HG03575 (cell line): ENCODE data around the gene MINAR2.

ENCODE experiments used
- ATAC-seq: cut with Tn5 transposase; IDR thresholded peaks from one replicate; pipeline ENCODE4 v1.9.1; 2021; ENCODE audit not compliant: unreplicated experiment, insufficient number of reproducible peaks, low FRiP score; ENCODE audit errors: extremely low read depth

Gene MINAR2

DNA sequence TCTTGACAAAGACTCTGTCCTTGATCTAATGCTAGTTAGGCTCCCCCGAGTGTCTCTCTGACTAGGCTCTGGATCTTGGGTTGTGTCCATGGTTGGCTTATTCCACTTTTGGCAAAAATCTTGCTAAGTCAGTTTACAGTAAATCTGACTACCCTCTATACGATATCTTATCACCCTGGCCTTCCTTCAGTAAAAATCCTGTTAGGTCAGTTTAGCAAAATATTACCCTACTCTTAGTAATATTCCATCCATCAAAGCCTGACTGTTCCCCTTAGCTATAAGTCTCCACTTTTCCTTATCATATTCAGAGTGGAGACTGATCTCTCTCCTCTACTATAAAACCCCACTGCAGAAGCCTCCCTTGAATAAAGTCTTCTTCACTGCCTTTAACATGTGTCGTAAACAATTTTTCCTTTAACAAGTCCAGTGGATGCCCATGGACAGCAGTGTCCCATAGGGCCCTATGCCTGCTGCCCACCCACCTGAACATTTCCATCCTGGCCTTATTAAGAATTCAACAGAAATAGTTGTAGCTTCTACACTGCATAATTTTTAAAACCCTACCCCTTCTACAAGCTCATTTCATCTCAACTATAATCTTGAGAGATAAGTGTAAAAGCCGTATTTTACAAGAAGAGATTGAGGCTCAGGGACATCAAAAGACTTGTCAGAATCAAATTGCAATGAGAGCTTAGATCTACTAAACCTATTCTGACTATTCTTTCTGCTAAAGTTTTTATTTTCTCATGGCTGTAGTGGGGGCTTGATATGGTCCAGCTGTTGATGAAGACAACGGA is 22.3 kb downstream of the MINAR2 start:
- no peak for ATAC-seq

DNA sequence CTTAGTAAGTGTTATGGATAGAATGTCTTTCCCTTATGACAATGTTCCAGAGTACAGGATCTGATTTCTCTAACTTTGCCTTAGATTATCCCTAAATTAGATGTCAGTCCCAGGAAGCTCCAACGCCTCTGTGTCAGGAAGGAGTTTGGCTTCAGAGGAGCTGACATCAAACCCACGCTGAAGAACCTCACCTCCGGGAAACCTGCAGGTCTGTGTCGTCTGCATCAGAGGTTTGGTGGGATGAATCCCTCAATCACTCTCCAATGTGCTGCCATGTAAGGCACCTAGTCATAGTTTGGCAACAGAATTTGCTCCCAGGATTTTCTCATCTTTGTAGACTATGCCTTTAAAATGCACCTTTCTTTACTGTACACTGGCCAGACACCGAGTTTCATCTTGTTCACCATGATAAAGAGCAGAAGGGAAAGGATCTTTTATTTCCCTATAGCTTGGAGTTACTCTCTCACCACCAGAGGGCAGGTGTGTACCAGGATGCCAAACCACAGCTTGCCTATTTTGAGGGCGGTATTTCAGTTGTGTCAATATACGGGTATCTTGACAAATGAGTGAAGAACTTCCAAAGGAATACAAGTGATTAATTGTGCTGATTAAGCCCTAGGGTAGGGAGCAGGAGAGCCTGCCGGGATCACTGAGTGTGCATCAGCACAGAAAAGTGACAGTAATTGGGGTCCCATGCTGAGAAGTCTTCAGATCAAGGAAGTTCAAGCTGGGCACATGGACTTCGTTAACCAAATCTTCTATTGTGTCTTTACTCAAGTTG is 23.4 kb downstream of the MINAR2 start:
- ATAC-seq: no peak

DNA sequence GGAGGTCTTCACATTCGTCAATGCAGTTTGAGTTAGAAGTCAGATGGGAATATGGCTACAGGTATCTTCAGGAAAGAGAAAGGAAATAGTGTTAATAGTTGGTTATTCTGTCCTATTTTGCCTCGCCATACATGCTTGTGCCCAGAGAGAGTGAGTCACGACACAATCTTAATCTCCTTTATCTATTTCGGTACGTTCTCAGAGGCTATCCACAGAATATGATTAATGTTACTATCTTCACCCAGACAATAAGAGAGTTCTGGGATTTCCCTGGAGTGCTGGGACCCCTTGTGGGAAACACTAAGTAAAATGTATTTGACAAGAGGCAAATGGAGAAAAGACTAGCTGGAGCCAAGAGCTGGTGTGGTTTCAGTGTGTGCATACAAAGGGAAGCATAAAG is 25.5 kb downstream of the MINAR2 start:
- ATAC-seq: no peak

DNA sequence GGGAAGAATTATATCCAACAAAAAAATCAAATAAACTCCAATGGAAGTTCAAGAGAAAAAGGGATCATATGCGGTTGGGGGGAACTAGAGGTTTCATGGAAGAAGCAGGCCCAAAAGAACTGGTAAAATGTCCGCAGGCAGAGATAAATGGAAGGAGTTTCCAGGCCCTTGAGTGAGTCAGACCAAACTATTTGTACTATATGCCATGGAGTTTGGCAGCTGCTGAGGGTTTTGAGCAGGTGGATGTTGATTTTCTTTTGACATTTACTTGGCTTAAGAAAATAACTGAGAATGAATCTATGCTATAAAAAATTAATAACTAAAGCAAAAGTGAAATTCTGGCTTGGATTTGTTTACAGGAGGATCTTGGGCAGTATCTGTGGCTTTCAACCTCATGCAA is 33.7 kb downstream of the MINAR2 start:
- no peak for ATAC-seq

DNA sequence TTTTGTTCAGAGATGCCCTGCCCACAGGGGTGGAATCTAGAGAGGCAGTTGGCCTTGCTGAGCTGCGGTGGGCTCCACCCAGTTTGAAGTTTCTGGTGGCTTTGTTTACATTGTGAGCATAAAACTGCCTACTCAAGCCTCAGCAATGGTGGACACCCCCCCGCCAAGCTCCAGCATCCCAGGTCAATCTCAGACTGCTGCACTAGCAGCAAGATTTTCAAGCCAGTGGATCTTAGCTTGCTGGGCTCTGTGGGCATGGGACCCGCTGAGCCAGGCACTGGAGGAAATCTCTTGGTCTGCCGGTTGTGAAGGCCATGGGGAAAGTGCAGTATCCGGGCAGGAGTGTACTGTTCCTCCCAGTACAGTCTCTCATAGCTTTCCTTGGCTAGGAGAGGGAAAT is 55.5 kb downstream of the MINAR2 start:
- ATAC-seq: no peak

DNA sequence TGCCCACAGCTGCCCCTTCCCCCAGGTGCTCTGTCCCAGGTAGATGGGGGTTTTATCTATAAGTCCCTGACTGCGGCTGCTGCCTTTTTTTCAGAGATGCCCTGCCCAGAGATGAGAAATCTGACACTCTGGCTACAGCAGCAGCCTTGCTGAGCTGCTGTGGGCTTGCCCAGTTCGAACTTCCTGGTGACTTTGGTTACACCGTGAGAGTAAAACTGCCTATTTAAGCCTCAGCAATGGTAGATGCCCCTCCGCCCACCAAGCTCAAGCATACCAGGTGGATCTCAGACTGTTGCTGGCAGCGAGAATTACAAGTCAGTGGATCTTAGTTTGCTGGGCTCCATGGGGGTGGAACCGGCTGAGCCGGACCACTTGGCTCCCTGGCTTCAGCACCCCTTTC is 56.8 kb downstream of the MINAR2 start:
- ATAC-seq: no peak

DNA sequence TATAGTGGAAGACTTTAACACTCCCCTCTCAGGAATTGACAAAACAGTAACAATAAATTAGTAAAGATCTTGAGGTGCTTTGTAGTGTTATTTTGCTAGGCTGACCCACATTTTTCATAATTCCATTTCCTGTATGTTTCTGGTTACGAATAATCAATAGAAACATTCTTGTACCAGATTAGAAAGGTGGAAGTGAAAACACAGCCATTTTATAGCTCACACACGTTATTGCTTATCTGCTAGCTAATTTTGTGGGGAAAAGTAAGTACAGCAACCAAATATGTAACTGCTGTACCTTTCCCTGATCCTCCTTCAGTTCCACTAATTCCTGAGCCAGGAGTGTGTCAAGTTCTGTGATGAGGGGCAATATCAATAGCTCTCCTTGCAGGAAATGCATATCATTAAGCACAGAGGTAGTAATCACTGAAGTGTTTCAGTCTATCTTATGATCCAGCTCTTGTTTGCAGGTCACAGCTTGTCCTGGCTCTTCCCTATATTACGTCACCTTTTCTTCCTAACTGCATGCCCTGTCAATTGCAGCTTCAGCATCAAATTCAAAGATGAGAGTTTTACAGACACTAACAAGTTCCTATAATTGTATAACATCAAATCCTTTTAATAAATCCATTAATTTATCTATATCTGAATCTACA is 59.4 kb downstream of the MINAR2 start:
- no peak for ATAC-seq
